ENCODE results near the gene ZBTB6.

- TF ChIP-seq CTCF (optimal IDR thresholded peaks at IDR 0.05 in 1 of 3, IDR thresholded peaks at IDR 0.05 in 1 of 3, conservative IDR thresholded peaks at IDR 0.05 in 1 of 3; ENCODE audit: extremely low read depth in 1 of 3, insufficient read depth in 2 of 3, low read length in 3 of 3) (no peak), EZH2 (IDR thresholded peaks at IDR 0.05; ENCODE audit: low read length) (no peak)
Observed at GRCh38 chr9:122954253-122954691, 41.1 kb upstream of the ZBTB6 start.

All from keratinocyte (primary cell).